T-helper 2 cell treated with Interferon-gamma antibody and Interleukin-4, amounts not matched to agents 5 μg/mL and 100 μg/mL, for 36 hours (primary cell): ENCODE results near the gene PRSS3.
"Not testable (repeated sequence)": the region's sequence is repeated elsewhere in the genome, so short reads cannot be mapped to it uniquely, and the experiment has no call there.

ENCODE experiments used
- DNase-seq: peaks from one replicate; pipeline ENCODE4 v3.0.0; 2021; ENCODE audit warnings: low spot score
- H3K27ac Mint-ChIP-seq: one replicate; pipeline ENCODE4 v1.8.0; 2021; ENCODE audit warnings: mild to moderate bottlenecking, mixed read lengths
- H3K27me3 Mint-ChIP-seq: one replicate; pipeline ENCODE4 v1.8.0; 2021; ENCODE audit warnings: low read depth, mixed read lengths
- H3K36me3 Mint-ChIP-seq: one replicate; pipeline ENCODE4 v1.8.0; 2021; ENCODE audit warnings: low read depth, mixed read lengths
- H3K4me1 Mint-ChIP-seq: one replicate; pipeline ENCODE4 v1.8.0; 2021; ENCODE audit warnings: low read depth, mixed read lengths
- H3K4me3 Mint-ChIP-seq: one replicate; pipeline ENCODE4 v1.8.0; 2022; ENCODE audit warnings: mild to moderate bottlenecking, moderate library complexity, mixed read lengths
- H3K9me3 Mint-ChIP-seq: one replicate; pipeline ENCODE4 v1.8.0; 2021; ENCODE audit warnings: mixed read lengths

The PRSS3 gene

GRCh38 chr9:33847894-33848205 lies 52.5 kb downstream of the PRSS3 start:
- DNase-seq, H3K4me3 Mint-ChIP-seq, H3K27me3 Mint-ChIP-seq, H3K36me3 Mint-ChIP-seq, H3K27ac Mint-ChIP-seq, H3K9me3 Mint-ChIP-seq: not testable (repeated sequence)
- H3K4me1 Mint-ChIP-seq, result peaks cover 21% of the 10 kb centered on the region
